ENCODE data around the gene RNF113A.
"Not testable (repeated sequence)": the region's sequence is repeated elsewhere in the genome, so short reads cannot be mapped to it uniquely, and the experiment has no call there.

The RNF113A gene

GRCh38 chrX:119828446-119828845 lies 43.1 kb downstream of the RNF113A start:
- DNase-seq, result no peak

GRCh38 chrX:119826399-119826959 lies 45.1 kb downstream of the RNF113A start:
- no peak for DNase-seq

GRCh38 chrX:119824221-119824620 lies 47.3 kb downstream of the RNF113A start:
- DNase-seq, result not testable (repeated sequence)

GRCh38 chrX:119821703-119822102 lies 49.8 kb downstream of the RNF113A start:
- DNase-seq, result not testable (repeated sequence)

Data from NK-92 treated with Interleukin-12 subunit alpha and Interleukin-12 subunit beta, amount 100 ng/mL, for 24 hours (cell line).